ENCODE results near the gene FBN2.

The FBN2 gene

DNA sequence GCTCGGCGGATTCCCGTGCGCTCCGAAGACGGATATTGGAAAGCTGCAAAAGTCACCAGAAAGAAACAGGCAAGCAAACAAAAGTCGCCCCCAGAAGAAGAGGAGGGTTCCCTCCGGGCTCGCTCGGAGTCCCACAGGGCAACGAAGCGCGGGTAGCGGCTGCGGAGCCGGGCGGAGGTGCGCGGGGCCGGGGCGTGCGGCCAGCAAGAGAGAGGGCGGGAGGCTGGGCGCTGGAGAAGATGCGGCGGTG is at the start of gene FBN2:
Gene FBN2 (minus strand): TSS at position 246 of the 250 bp plus-strand sequence. CDS start 642 bp downstream, outside the sequence.
- no peak for ATAC-seq

DNA sequence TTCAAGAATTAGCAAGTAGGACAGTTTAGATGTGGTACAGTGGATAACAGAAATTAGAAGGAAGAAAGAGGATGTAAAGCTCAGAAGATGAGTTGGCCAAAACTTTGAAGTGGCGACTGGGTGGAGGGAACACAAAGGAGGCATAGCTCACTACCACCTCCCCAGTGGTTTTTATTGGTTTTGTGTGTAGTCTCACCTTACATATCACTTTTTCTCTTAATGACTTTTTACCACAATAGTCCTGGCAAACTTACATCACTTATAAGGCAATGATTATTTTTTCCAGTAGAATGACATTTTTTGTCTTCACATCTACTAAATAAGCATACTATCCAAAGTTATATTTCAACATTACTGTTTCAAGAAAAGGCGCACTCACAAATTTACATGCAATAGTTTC is 49.2 kb upstream of the FBN2 start:
- no peak for ATAC-seq

DNA sequence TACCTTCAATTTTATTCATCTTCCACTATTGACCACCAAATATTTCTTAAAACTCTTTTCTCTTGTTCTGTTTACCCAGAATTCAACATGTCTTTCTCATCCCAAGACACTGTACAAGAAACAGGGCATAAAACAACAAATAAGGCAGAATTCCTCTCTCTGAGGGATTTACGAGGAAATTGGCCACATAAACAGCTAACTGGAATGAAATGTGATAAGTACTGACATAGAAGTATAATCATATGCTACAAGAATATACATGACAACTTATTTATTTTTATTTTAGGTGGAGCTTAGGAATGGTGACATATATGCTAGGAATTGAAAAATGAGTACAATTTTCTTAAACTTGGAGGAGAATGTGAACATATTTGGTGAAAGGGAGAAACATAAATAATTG is 48.8 kb upstream of the FBN2 start:
- ATAC-seq, result no peak

DNA sequence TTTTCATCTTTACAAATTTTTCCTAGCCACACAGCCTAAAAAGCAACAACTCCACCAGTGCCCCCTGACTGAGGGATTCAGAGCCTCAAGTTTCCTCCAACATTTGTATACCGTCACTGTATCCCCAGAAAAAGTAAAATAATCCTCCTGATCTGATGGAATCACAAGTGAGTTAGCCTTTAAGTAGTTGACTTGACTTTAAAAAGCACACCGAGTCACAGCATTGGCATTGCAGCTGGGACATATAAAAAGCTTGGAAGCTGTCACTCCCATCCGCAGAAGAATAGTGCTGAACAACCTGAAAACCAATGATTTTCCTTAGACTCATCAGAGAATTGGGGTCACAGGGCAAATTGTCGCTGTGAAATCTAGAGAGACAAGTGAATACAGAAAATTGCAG is 41.6 kb upstream of the FBN2 start:
- ATAC-seq, result no peak

DNA sequence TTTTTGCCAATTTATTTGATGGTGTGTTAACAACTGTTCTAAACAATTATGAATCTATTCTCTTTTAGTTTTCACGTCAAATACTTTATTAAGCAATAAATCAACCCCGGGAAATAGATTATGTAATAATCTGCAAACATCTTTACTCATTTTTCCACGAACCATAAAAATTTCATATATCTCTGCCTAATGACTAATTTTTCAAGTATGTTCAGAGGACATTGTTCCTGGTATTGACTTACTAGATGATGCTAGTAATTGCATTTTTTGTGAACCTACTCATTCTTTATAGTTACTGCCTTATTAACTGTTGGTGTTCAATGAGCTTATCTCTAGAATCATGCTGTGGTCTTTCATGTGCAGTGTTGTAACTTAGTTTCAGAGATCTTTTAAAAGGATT is 41.0 kb upstream of the FBN2 start:
- no peak for ATAC-seq

DNA sequence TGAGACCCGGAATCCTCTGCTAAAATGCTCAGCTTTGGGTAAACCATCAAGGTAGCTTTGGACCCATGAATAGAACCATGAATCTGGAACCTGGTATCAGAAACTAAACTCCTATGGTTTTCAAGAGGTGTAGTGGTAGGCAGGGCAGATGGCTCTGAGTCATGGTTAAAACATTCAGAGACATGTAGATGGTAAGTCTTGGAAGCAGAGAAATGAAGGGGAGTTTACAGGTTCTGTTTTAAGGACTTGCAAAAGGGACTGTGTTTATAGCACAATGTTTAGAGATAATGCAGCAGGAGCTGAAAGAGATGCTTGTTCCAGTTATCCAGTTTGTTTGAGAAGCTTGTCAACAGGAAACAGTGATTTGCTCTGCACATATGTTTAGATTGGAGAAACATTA is 36.0 kb upstream of the FBN2 start:
- no peak for ATAC-seq

DNA sequence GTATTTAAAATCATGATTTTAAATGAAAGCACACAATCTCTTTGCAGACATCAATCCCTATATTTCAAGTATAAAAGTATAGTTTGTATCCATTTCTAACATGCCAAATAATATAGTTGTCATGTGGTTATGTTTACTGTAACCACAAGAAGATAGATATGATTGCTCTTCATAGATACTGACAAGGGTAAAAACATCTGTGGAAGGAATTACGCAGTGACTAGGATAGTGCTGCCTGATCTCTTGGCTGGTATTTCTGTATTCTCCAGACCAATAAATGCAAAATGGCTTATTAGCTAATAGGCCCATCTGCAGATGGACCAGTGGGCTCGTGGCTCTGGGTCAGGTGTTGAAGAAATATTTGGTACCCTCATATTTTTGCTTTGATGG is 34.9 kb upstream of the FBN2 start:
- ATAC-seq, result no peak

DNA sequence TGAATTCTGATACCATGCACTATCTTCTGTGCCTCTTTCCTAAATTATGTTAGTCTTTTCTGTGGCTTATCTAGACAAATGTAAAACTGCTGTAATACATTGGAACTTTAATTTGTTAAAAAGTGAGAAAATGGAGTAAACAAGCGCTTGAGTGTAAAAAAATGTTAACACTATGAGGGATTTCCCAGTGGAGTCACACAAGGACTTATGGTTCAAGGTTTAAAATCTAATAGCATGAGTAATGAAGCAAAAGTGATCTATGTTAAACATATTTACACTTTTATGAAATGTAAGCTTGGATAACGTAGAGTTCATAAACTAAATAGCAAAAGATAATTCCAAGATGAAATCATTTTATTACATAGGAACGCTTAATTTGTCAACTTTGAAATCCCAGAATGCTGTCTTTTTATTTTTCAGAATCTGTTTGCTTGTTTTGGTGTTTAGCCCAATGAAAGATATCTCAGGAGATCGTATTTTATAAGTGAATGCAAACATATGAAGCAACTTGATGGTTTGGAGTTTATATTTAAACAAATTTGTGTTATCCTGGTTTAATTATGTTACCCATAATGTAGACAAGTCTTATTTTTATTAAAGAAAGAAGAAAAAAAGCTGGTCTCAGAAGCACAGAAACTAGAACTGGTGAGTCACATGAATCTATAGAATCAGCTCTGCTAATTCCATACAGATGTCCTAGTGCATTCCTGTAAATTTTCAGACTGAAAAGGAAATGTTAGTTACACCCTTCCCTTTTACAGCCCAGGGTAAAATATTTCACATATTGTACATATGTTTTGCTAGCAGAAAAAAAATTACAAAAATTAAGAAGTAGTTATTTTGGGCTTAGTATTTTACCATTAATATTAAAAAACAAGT is 34.2 kb upstream of the FBN2 start:
- no peak for ATAC-seq

DNA sequence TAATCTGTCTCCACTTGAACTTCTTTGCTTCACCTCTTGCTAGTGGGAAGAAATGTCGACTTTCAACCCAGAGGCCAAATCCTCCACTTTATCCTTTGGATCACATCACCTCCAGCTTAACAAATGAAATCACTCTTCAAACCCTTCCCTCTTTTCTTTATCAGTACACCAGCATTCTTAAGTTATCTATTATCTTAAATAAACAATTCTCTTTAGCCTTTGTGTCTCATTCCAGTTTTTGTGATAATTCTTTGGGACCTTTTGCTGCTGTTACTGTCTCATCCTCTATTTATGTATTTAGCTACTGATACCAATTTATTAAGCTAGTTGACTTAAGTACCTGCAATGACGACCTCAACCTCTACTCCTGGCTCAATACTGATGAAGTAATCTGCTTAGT is 28.1 kb upstream of the FBN2 start:
- ATAC-seq, result no peak

DNA sequence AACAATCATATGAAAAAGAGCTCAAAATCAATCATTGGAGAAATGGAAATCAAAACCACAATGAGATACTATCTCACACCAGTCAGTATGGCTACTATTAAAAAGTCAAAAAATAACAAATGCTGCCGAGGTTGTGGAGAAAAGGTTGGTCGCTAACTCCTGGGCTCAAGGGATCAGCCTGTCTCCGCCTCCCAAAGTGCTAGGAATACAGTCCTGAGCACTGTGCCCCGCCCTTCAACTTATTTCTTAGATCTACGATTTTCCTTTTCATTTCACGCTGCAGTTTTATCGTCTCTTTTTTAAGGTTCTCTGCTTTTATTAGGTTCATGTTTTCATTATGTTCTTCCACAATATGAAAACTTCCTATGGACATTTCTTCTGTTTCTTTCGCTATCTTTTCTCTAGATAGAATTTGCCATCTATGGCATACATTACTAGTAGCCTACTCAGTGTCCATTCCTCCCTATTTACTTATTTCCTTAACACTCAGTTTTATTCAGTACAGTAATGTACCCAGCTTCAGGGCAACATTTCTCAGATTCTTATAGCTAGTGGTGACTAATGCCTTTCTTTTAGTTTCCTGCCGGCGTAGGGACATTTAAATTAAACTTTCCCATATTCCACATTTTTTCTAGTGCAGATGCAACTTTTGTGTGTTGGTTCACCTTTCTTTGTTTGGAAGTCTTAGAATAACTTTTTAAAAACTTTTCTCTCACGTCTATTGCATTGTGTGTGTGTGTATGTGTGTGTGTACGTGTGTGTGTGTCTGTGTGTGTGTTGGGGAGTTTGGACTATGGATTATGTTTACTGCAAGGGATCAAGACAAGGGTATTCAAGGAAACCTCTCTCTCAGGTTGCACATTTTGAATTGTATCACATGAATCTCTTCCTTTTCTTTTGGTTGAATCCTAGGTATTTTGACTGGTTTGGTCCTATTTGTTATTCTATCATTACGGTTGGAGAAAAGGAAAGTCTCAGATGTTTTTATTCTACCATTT is 21.6 kb upstream of the FBN2 start:
- no peak for ATAC-seq

DNA sequence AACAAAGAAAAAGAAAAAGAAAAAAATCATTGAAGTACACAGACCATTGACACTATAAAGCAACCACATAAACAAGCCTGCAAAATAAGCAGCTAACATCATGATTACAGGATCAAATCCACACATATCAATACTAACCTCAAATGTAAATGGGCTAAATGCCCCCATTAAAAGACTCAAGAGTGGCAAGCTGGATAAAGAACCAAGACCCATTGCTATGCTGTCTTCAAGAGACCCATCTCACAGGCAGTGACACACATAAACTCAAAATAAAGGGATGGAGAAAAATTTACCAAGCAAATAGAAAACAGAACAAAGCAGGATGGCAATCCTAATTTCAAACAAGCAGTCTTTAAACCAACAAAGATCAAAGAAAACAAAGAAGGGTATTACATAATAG is 15.7 kb upstream of the FBN2 start:
- ATAC-seq, result no peak

DNA sequence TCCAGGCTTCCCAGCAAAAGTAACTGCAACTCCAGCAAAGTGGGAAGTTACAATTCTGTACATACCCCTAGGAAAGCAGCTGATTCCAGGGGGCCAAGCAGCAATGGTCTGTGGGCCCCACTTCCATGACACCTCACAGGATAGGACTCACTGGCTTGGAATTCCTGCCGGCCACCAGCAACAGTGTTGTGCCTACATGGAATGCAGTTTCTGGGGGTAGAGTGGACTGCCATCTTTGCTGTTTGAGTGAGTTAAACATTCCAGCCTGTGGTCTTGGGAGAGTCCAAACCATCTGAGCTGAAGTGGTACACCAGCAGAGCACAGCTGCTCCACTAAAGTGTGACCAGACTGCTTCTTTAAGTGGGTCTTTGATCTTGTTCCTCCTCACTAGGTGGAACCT is 13.4 kb upstream of the FBN2 start:
- ATAC-seq, result no peak

DNA sequence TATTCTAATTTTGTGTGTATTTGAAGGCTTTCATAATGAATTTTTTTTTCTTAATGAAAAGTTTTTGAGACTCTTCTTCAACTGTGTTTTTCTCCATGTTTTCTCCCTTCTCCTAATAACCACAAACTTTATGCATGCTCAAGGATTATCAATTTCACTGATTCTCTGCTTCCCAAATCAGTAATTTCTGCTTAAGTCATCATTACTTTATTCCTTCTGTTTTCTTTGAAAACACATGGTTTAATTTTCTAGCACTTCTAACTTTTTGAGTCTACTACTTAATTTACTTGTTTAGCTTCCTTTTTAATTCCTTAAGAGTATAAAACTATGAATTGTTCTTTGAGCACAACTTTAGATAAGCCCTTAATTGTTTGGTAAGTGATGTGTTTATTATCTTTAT is 11.5 kb upstream of the FBN2 start:
- no peak for ATAC-seq

DNA sequence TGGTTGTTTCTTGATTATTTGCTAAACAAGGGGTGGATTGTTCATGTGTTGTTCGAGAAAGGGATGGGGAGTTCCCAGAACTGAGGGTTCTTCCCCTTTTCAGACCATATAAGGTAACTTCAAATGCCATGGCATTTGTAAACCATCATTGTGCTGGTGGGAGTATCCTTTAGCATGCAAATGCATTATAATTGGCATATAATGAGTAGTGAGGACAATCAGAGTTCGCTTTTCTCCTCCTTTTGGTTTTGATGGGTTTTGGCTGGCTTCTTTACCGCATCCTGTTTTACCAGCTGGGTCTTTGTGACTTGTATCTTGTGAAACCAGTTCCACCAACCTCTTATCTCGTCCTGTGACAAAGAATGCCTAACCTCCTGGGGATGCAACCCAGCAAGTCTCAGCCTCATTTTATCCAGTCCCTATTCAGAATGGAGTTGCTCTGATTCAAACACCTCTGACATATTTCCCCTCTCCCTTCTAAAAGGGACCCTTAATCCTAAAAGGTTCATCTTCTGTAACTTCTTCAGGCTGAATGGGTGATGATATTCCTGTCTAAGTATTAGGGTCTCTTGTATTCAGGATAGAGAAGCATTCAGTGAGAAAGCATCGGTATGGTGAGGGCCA is 8.7 kb upstream of the FBN2 start:
- no peak for ATAC-seq

DNA sequence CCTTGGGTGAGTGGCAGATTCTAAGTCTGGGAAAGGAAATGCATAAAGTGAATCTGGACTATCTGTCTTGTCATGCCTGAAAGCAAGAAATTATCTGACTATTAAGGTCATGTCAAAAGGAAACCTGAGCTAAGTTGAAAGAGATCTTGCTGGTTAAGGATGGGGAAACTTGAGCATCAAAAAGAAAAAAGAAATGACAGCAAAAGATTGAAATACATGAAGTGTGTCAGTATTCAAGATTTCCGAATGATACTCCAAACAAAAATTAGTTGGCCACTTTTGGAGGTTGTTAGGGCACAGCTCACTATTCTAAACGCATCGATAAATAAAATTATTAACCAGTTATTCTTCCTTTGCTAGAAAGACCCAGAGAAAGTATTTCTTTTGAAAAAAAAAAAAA is 3.3 kb upstream of the FBN2 start:
- ATAC-seq, result no peak

DNA sequence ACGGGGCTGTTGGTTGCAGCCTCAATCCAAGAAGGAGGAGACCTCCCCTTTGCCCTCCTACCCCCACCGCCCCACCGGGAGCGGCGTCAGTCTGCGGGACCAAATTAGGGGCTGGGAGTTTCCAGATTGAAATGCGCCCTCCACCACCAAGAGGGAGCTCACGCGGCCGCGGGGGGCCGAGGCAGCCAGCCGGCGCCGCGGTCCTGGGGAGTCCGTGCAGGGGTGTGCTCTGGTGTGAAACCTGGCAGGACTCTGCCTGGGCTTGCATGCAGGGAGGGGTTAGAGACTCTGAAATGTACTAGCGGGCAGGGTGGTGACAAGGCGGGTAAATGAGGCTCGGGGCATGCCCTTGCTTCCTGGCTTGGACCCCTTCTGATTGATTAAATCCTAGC is 989 bp upstream of the FBN2 start:
- ATAC-seq, result no peak

DNA sequence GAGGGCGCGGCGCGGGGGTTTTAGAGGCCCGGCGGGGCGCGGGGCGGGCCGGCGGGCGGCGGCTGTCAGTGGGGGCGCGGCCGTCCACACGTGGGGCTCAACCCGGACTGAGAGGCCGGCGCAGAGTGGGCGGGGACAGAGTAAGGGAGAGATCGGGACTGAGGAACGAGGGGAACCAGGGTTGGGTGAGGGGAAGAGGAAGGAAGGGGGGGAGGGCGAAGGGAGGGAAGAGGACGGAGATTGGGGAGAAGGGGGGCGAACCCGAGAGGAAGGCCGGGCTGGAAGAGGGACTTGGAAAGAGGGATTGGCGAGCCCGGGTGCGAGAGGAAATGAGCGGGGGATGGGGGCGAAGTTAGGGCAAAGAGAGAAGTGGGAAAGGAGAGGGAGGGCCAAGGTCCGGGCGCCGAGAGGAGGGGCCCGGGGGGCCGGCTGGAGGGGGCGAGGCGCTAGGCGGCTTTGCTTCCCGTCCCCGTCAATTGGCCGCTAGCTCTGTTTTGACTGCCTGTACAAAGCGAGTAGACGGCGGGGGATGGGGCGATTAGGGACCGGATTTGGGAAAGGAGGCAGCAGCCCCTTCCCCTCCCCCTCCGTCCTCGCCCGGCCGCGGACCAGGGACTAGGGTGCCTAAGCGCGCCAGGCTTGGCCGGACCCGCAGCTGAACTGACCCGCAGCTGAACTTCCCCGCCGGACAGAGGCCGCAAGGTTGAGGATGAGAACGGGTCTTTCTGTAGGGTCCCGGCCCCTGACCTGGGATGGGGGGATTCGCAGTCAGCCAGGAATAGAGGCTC is 399 bp upstream of the FBN2 start:
- ATAC-seq, result no peak

DNA sequence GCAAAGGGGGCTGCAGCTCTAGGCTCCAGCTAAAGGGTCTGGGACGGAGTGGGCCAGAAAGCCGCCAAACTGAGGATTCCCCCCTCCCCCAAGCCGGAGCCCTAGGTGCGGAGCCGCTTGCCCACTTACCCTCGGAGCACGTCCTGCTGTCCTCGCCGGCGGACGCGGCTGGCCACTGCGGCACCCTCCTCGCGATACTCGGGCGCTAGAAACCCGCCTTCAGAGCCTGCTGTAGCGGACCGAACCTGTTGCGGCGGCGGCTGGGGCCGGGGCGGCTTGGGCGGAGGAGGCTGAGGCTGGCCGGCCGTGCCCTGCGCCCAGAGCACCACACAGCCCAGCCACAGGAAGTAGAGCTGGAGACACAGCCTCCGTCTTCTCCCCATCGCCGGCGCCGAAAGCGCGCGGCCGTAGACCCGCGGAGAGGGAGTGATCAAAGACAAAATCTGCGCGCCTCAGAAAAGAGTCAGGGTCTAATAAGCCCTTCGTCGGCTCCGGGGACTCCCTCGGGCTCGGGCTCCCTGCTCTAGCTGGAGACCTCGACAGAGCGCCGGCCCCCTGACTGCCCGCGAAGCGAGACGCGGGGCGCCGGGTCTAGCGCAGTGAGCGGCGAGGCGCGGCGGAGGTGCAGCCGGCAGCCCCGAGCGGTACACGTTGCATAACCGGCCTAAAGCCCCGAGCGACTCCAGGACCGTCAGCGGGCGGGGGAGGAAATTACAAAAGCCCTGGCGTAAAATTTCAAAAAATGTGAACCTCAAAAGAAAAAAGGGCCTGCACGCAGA is 635 bp downstream of the FBN2 start:
- ATAC-seq, result no peak

DNA sequence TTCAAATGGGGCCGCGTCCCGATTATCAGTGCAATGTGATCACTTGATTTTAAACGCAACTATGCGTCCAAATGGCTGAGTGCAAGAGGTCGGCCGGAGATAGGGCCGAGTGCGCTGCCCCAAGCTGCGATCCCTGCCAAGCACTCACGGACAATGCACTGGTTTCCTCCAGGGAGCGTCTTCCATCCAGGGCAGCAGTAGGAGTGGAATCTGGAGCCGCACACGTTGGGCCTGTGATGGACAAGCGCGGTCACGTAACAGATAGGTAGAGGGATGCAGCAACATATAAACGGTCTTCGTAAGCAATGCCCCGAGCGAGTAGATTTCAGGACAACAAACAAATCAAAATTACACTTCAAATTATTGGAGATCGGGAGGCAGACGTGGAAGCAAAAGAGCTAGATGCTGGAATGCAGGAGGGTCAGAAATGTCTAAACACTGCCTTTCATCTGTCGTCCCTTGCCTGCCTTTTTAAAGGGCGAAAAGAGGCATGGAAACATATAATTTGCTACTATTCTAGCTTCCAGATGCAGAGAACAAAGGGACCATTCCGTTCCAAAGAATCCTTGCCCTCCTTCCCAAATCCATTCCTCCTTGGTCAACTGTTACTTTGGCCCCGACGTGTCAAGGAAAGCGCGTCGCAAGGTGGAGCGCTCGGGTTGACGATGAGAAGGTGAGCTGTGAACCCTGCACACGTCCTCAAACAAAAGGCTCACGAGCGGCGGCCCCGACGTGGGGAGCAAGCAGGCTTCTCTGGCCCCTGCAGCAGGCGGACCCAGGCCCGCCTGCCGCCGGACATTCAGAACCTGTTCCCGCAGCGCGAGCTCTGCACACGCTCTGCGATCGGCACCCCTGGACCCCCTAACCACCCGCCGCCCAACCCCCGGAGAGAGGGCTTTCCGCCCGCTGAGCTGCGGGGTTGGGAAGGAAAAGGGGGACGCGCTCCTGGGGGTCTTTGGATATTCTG is 1.5 kb downstream of the FBN2 start:
- ATAC-seq, result no peak

DNA sequence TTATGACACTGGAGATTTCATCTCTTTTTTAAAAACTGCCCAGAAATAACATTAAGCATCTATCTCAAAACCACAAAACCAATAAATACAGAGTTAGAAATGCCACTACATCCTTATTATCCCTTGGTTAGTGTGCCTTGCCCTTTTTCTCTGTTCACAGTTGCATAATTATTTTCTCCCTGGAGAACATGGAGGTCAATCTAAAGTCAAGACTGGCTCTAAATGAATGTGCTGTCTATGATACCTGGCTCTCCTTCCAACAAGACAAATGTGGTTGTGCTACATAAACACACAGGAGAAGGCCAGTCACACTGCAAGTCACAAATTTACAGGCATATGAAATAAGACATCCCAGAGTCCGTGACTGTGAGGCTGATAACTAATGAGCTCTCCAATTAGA is 2.8 kb downstream of the FBN2 start:
- no peak for ATAC-seq

DNA sequence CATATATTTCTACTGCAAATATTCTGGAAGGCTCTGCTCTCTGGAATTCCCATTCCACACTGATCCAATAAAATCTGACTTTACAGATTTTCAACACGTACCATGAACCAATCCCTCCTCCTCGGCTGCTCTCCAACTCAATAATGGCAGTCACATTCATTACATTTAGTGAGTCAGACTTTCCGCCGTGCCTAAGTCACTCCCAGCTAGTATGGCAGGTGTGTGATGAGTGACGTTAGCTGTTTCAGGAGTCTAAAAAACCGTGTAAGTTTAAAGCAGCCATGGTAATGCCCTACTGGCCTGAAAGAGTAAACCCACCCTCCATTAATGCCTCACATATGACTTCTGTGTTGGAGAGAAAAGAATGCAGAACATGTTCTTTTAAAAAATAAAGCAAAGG is 3.3 kb downstream of the FBN2 start:
- no peak for ATAC-seq
